Kasumi-1 (cell line): ENCODE results near the gene IBA57.

ENCODE experiments used
- DNase-seq, 2 experiments: peaks; one replicate each; lab custom pipeline; 2025; lab: John Stamatoyannopoulos, UW

IBA57 gene

GRCh38 chr1:228144993-228145343 is 20.6 kb upstream of the IBA57 start:
- DNase-seq = no peak

- no peak for DNase-seq
Measured at GRCh38 chr1:228145463-228146416, 19.9 kb upstream of the IBA57 start.

GRCh38 chr1:228146417-228147150 is 19.0 kb upstream of the IBA57 start:
- no peak for DNase-seq

GRCh38 chr1:228147151-228147693 is 18.4 kb upstream of the IBA57 start:
- no peak for DNase-seq

- no peak for DNase-seq
Measured at GRCh38 chr1:228147768-228148167, 17.8 kb upstream of the IBA57 start.

GRCh38 chr1:228148196-228148861 is 17.3 kb upstream of the IBA57 start:
- no peak for DNase-seq

GRCh38 chr1:228148935-228149405 is 16.6 kb upstream of the IBA57 start:
- no peak for DNase-seq

GRCh38 chr1:228149406-228150119 is 16.0 kb upstream of the IBA57 start, which contains the start of gene GJC2:
Gene GJC2, plus strand, starts transcription at chr1:228149930. Its CDS starts 7,829 bp downstream, at chr1:228157759.
- no peak for DNase-seq

- DNase-seq = no peak
Measured at GRCh38 chr1:228150120-228150460, 15.5 kb upstream of the IBA57 start.

GRCh38 chr1:228150461-228151179 is 15.0 kb upstream of the IBA57 start:
- DNase-seq = no peak

- DNase-seq = no peak
Measured at GRCh38 chr1:228151180-228151925, 14.3 kb upstream of the IBA57 start.

GRCh38 chr1:228152097-228152917 is 13.3 kb upstream of the IBA57 start:
- no peak for DNase-seq

- DNase-seq = no peak
Measured at GRCh38 chr1:228152918-228153258, 12.7 kb upstream of the IBA57 start.

- no peak for DNase-seq
Measured at GRCh38 chr1:228154021-228154669, 11.5 kb upstream of the IBA57 start.

- DNase-seq = no peak
Measured at GRCh38 chr1:228154670-228155571, 10.7 kb upstream of the IBA57 start.

GRCh38 chr1:228155596-228156514 is 9.7 kb upstream of the IBA57 start:
- no peak for DNase-seq

GRCh38 chr1:228156515-228156881 is 9.1 kb upstream of the IBA57 start:
- DNase-seq = no peak
